H9 (cell line): ENCODE data around the gene USP3. TPM values are rescaled to one million over a fixed set of nuclear protein-coding genes. Genes with fewer than 3 reads are reported as not detected.

Experiments
- DNase-seq: peaks from one replicate; pipeline ENCODE4 v3.0.0-alpha.2; 2017
- H2AFZ ChIP-seq: one replicate; pipeline ENCODE4 v1.6.1; 2013; ENCODE audit warnings: mild to moderate bottlenecking, low read length, control low read depth, moderate library complexity
- H2AK5ac ChIP-seq: 2 replicates; pipeline ENCODE4 v1.6.1; 2013; ENCODE audit warnings: low read length, control low read depth, mixed read lengths; ENCODE audit not compliant: insufficient read length
- H2BK120ac ChIP-seq: one replicate; pipeline ENCODE4 v1.6.1; 2013; ENCODE audit warnings: low read depth, mild to moderate bottlenecking, low read length, control low read depth, inconsistent platforms; ENCODE audit not compliant: poor library complexity, severe bottlenecking
- H2BK12ac ChIP-seq: 2 replicates; pipeline ENCODE4 v1.6.1; 2013; ENCODE audit warnings: low read length, control low read depth, mixed read lengths, low read depth; ENCODE audit not compliant: insufficient read length
- H2BK15ac ChIP-seq: 2 replicates; pipeline ENCODE4 v1.6.1; 2013; ENCODE audit warnings: low read depth, low read length, control low read depth
- H2BK20ac ChIP-seq: one replicate; pipeline ENCODE4 v1.6.1; 2013; ENCODE audit warnings: low read depth, mild to moderate bottlenecking, low read length, control low read depth, inconsistent platforms; ENCODE audit not compliant: poor library complexity, severe bottlenecking
- H2BK5ac ChIP-seq: 2 replicates; pipeline ENCODE4 v1.6.1; 2013; ENCODE audit warnings: low read length, control low read depth, mixed read lengths; ENCODE audit not compliant: insufficient read length
- H3K14ac ChIP-seq: 2 replicates; pipeline ENCODE4 v1.6.1; 2013; ENCODE audit warnings: low read length, control low read depth; ENCODE audit not compliant: insufficient read depth
- H3K18ac ChIP-seq: 2 replicates; pipeline ENCODE4 v1.6.1; 2013; ENCODE audit warnings: low read depth, mild to moderate bottlenecking, mixed read lengths, low read length, control low read depth; ENCODE audit not compliant: insufficient read length
- H3K23ac ChIP-seq: 2 replicates; pipeline ENCODE4 v1.6.1; 2013; ENCODE audit warnings: low read length, control low read depth, mixed read lengths, low read depth; ENCODE audit not compliant: insufficient read length
- H3K23me2 ChIP-seq: 2 replicates; pipeline ENCODE4 v1.6.1; 2013; ENCODE audit warnings: low read depth, mild to moderate bottlenecking, mixed read lengths, low read length, control low read depth; ENCODE audit not compliant: insufficient read length, poor library complexity, severe bottlenecking
- H3K27ac ChIP-seq: 2 replicates; pipeline ENCODE4 v1.5.1; 2013; ENCODE audit warnings: low read length, control low read depth, mixed read lengths, low read depth; ENCODE audit not compliant: insufficient read length
- H3K27me3 ChIP-seq: 2 replicates; pipeline ENCODE4 v1.6.1; 2013; ENCODE audit warnings: low read length, control low read depth, inconsistent platforms; ENCODE audit not compliant: insufficient read depth
- H3K4ac ChIP-seq: 2 replicates; pipeline ENCODE4 v1.6.1; 2013; ENCODE audit warnings: low read depth, mild to moderate bottlenecking, control low read depth, inconsistent platforms, low read length, moderate library complexity
- H3K4me1 ChIP-seq: 2 replicates; pipeline ENCODE4 v1.6.1; 2013; ENCODE audit warnings: low read length, control low read depth, inconsistent platforms; ENCODE audit not compliant: insufficient read depth
- H3K4me2 ChIP-seq: 2 replicates; pipeline ENCODE4 v1.6.1; 2013; ENCODE audit warnings: low read length, control low read depth, mixed read lengths; ENCODE audit not compliant: insufficient read length, insufficient read depth
- H3K56ac ChIP-seq: 2 replicates; pipeline ENCODE4 v1.6.1; 2013; ENCODE audit warnings: low read depth, mild to moderate bottlenecking, mixed read lengths, low read length, control low read depth; ENCODE audit not compliant: insufficient read length
- H3K79me1 ChIP-seq: 2 replicates; pipeline ENCODE4 v1.6.1; 2013; ENCODE audit warnings: low read depth, mild to moderate bottlenecking, moderate library complexity, low read length, control low read depth, inconsistent platforms; ENCODE audit not compliant: insufficient read depth, poor library complexity, severe bottlenecking
- H3K79me2 ChIP-seq: 2 replicates; pipeline ENCODE4 v1.6.1; 2013; ENCODE audit warnings: low read length, control low read depth, inconsistent platforms; ENCODE audit not compliant: insufficient read depth
- H3K9ac ChIP-seq: 2 replicates; pipeline ENCODE4 v1.6.1; 2013; ENCODE audit warnings: low read length, control low read depth, mixed read lengths; ENCODE audit not compliant: insufficient read length; ENCODE audit errors: extremely low read depth
- H3K9me3 ChIP-seq: one replicate; pipeline ENCODE4 v1.6.1; 2013; ENCODE audit warnings: low read depth, low read length, inconsistent platforms; ENCODE audit not compliant: control insufficient read depth
- H3T11ph ChIP-seq: one replicate; pipeline ENCODE4 v1.6.1; 2013; ENCODE audit warnings: mild to moderate bottlenecking, low read length, control low read depth, inconsistent platforms
- H4K20me1 ChIP-seq: one replicate; pipeline ENCODE4 v1.6.1; 2013; ENCODE audit not compliant: control insufficient read depth, insufficient read length, insufficient read depth
- H4K5ac ChIP-seq: 2 replicates; pipeline ENCODE4 v1.6.1; 2013; ENCODE audit warnings: low read depth, mild to moderate bottlenecking, mixed read lengths, low read length, control low read depth; ENCODE audit not compliant: insufficient read length
- H4K8ac ChIP-seq: replicated peaks from 2 replicates; pipeline ENCODE4 v1.6.1; 2013; ENCODE audit warnings: low read length, control low read depth, mixed read lengths, low read depth; ENCODE audit not compliant: insufficient read length
- H4K91ac ChIP-seq: 2 replicates; pipeline ENCODE4 v1.6.1; 2013; ENCODE audit warnings: low read depth, mild to moderate bottlenecking, moderate library complexity, mixed read lengths, low read length, control low read depth; ENCODE audit not compliant: insufficient read length
- H3K27ac Mint-ChIP-seq, 3 experiments: 2 replicates in 2 of 3; 3 replicates in 1 of 3; pipeline ENCODE4 v1.8.0; 2020 to 2021; ENCODE audit warnings: mixed read lengths in 3 of 3, mild to moderate bottlenecking in 1 of 3, moderate library complexity in 1 of 3
- H3K27me3 Mint-ChIP-seq: 2 replicates; pipeline ENCODE4 v1.8.0; 2021; ENCODE audit warnings: low read depth, mild to moderate bottlenecking, moderate library complexity, mixed read lengths
- H3K36me3 Mint-ChIP-seq, 3 experiments: 2 replicates in 2 of 3; 3 replicates in 1 of 3; pipeline ENCODE4 v1.8.0; 2020 to 2021; ENCODE audit warnings: low read depth in 3 of 3, mixed read lengths in 3 of 3; ENCODE audit not compliant: insufficient read depth in 1 of 3
- H3K4me1 Mint-ChIP-seq, 2 experiments: 2 replicates each; pipeline ENCODE4 v1.8.0; 2020; ENCODE audit warnings: mixed read lengths in 2 of 2
- H3K4me3 Mint-ChIP-seq, 2 experiments: 2 replicates in 1 of 2; 3 replicates in 1 of 2; pipeline ENCODE4 v1.8.0; 2020 to 2021; ENCODE audit warnings: mild to moderate bottlenecking in 2 of 2, mixed read lengths in 2 of 2, moderate library complexity in 1 of 2
- H3K9me3 Mint-ChIP-seq, 2 experiments: 2 replicates in 1 of 2; 3 replicates in 1 of 2; pipeline ENCODE4 v1.8.0; 2020; ENCODE audit warnings: mild to moderate bottlenecking in 2 of 2, mixed read lengths in 2 of 2, moderate library complexity in 1 of 2
- CTCF ChIP-seq: fragments of 200-600 bp; sonication (generic); conservative IDR thresholded peaks from 3 replicates; pipeline ENCODE4 v1.8.0; 2021; ENCODE audit warnings: antibody characterized with exemption, mild to moderate bottlenecking
- total RNA-seq: library from RNA; stranded (reverse); gene quantifications from 2 replicates; pipeline ENCODE4 v1.2.1, GENCODE V29; 2021

The USP3 gene
- total RNA-seq, 1 experiment from 2014 or later = 14.2 TPM

DNA sequence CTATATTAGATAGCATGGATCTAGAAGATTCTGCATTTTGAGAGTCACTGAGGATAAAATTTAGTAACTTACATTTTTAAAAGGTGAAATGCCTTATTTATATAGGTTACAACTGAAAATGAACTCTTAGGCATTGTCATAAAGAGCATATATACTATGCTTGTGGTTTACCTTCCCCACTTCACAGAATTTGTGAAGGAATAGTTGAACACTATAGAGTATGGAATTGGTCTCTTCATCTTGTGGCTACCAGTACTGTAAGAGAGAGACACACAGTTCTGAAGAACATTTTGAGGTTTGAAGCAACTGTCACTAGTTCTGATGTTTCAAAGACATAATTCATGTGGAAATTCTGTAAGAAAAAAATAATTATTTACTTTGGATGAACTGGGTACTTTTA is 51.1 kb downstream of the USP3 start:
- no peak for DNase-seq
- no peak overlapping the region for H3K27ac Mint-ChIP-seq
- no peak overlapping the region for H3T11ph ChIP-seq
- no peaks in the 10 kb centered on the region for H3K79me2 ChIP-seq
- no peak overlapping the region for H2AFZ ChIP-seq
- H3K4me2 ChIP-seq = no peak overlapping the region
- H3K36me3 Mint-ChIP-seq = peaks cover 0 to 9% (median 7%) of the 10 kb centered on the region in 3 experiments; a peak in 4 of 7 replicates
- H3K4me1 ChIP-seq = peaks cover 4% of the 10 kb centered on the region
- no peaks in the 10 kb centered on the region for H3K27me3 ChIP-seq
- H3K23me2 ChIP-seq = no peaks in the 10 kb centered on the region
- peaks cover 27 to 43% of the 10 kb centered on the region in 2 experiments for H3K4me1 Mint-ChIP-seq
- no peaks in the 10 kb centered on the region for H4K20me1 ChIP-seq
- no peak overlapping the region for H2BK120ac ChIP-seq
- no peak overlapping the region for H4K91ac ChIP-seq
- H3K9me3 ChIP-seq = no peaks in the 10 kb centered on the region
- no peak overlapping the region for H4K8ac ChIP-seq
- H2BK5ac ChIP-seq = no peak overlapping the region
- no peak overlapping the region for H3K23ac ChIP-seq
- no peak overlapping the region for H2BK12ac ChIP-seq
- H3K9ac ChIP-seq = no peak overlapping the region
- H3K14ac ChIP-seq = no peak overlapping the region
- no peak overlapping the region for H2AK5ac ChIP-seq
- no peaks in the 10 kb centered on the region for H3K79me1 ChIP-seq
- H3K4me3 Mint-ChIP-seq = no peak overlapping the region
- H2BK15ac ChIP-seq = no peak overlapping the region
- H3K56ac ChIP-seq = no peak overlapping the region
- H3K18ac ChIP-seq = no peak overlapping the region
- H3K4ac ChIP-seq = no peak overlapping the region
- no peak overlapping the region for H3K27ac ChIP-seq
- no peak overlapping the region for H4K5ac ChIP-seq
- H3K9me3 Mint-ChIP-seq = no peaks in the 10 kb centered on the region
- no peaks in the 10 kb centered on the region for H3K27me3 Mint-ChIP-seq
- no peak overlapping the region for H2BK20ac ChIP-seq
- no peak for TF ChIP-seq CTCF
